ENCODE results near the gene PGAP6. TPM values are rescaled to one million over a fixed set of nuclear protein-coding genes. Genes with fewer than 3 reads are reported as not detected.

Gene PGAP6
- total and polyA plus RNA-seq, 2 of the 8 experiments (the other 6 are each of a cell fraction or from before 2014, with no cell fraction given) = 86.8 to 364 TPM

DNA sequence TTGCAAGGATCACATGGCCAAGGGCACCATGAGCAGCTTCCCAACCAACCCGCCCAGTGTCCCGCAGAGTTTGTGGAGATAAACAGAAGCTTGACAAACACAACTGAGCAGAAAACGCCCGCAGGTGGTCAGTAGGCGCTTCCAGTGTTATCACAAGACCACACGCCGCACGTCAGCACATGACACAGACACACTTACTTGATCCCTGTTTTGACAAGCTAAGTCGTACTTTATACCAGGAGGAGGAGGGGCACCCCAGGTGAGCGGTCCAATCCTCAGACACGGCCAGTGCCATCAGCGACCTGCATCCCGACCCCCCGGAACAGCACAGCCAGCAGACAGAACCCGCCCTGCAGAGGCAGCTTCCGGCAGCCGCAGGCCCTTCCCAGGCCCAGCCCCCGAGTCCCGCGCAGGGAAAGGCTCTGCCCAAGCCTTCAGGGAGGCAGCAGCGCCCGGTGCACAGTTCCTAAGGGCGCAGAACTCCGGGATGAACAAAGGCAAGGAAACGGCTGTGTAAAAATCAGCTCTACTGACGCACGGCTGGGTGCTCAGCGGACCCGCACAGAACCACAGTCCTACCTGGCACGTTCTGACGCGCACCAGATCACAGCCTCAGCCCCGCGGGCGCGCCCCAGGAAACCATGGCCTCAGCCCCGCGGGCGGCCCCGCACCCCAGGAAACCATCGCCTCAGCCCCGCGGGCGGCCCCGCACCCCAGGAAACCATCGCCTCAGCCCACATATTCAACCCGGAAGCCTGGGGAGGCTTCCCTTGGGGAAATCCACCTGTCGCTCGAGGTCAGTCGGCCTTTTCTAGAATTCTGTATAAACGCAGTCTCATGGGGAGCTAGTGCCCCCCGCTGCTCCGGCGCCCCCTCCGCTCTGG lies 57.1 kb downstream of the PGAP6 start (continued):
- TF ChIP-seq, protein P1, sequence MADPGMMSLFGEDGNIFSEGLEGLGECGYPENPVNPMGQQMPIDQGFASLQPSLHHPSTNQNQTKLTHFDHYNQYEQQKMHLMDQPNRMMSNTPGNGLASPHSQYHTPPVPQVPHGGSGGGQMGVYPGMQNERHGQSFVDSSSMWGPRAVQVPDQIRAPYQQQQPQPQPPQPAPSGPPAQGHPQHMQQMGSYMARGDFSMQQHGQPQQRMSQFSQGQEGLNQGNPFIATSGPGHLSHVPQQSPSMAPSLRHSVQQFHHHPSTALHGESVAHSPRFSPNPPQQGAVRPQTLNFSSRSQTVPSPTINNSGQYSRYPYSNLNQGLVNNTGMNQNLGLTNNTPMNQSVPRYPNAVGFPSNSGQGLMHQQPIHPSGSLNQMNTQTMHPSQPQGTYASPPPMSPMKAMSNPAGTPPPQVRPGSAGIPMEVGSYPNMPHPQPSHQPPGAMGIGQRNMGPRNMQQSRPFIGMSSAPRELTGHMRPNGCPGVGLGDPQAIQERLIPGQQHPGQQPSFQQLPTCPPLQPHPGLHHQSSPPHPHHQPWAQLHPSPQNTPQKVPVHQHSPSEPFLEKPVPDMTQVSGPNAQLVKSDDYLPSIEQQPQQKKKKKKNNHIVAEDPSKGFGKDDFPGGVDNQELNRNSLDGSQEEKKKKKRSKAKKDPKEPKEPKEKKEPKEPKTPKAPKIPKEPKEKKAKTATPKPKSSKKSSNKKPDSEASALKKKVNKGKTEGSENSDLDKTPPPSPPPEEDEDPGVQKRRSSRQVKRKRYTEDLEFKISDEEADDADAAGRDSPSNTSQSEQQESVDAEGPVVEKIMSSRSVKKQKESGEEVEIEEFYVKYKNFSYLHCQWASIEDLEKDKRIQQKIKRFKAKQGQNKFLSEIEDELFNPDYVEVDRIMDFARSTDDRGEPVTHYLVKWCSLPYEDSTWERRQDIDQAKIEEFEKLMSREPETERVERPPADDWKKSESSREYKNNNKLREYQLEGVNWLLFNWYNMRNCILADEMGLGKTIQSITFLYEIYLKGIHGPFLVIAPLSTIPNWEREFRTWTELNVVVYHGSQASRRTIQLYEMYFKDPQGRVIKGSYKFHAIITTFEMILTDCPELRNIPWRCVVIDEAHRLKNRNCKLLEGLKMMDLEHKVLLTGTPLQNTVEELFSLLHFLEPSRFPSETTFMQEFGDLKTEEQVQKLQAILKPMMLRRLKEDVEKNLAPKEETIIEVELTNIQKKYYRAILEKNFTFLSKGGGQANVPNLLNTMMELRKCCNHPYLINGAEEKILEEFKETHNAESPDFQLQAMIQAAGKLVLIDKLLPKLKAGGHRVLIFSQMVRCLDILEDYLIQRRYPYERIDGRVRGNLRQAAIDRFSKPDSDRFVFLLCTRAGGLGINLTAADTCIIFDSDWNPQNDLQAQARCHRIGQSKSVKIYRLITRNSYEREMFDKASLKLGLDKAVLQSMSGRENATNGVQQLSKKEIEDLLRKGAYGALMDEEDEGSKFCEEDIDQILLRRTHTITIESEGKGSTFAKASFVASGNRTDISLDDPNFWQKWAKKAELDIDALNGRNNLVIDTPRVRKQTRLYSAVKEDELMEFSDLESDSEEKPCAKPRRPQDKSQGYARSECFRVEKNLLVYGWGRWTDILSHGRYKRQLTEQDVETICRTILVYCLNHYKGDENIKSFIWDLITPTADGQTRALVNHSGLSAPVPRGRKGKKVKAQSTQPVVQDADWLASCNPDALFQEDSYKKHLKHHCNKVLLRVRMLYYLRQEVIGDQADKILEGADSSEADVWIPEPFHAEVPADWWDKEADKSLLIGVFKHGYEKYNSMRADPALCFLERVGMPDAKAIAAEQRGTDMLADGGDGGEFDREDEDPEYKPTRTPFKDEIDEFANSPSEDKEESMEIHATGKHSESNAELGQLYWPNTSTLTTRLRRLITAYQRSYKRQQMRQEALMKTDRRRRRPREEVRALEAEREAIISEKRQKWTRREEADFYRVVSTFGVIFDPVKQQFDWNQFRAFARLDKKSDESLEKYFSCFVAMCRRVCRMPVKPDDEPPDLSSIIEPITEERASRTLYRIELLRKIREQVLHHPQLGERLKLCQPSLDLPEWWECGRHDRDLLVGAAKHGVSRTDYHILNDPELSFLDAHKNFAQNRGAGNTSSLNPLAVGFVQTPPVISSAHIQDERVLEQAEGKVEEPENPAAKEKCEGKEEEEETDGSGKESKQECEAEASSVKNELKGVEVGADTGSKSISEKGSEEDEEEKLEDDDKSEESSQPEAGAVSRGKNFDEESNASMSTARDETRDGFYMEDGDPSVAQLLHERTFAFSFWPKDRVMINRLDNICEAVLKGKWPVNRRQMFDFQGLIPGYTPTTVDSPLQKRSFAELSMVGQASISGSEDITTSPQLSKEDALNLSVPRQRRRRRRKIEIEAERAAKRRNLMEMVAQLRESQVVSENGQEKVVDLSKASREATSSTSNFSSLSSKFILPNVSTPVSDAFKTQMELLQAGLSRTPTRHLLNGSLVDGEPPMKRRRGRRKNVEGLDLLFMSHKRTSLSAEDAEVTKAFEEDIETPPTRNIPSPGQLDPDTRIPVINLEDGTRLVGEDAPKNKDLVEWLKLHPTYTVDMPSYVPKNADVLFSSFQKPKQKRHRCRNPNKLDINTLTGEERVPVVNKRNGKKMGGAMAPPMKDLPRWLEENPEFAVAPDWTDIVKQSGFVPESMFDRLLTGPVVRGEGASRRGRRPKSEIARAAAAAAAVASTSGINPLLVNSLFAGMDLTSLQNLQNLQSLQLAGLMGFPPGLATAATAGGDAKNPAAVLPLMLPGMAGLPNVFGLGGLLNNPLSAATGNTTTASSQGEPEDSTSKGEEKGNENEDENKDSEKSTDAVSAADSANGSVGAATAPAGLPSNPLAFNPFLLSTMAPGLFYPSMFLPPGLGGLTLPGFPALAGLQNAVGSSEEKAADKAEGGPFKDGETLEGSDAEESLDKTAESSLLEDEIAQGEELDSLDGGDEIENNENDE (IDR thresholded peaks at IDR 0.05; ENCODE audit: insufficient replicate concordance, low read length) = no peak
- no peak for TF ChIP-seq CHD1 (IDR thresholded peaks at IDR 0.05; ENCODE audit: low read depth, low read length)
- no peak for TF ChIP-seq TAF7 (optimal IDR thresholded peaks at IDR 0.05; ENCODE audit: borderline replicate concordance, low read depth, low read length)
- TF ChIP-seq SP4 (IDR thresholded peaks at IDR 0.05; ENCODE audit: low read length) = no peak
- no peak for TF ChIP-seq SAP30 (IDR thresholded peaks at IDR 0.05; ENCODE audit: insufficient read depth, insufficient replicate concordance, low read length)
- no peak for TF ChIP-seq POLR2A (IDR thresholded peaks at IDR 0.05; ENCODE audit: control extremely low read depth in 1 of 2, low read depth in 2 of 2, low read length in 2 of 2)

Measured in H1 (cell line).